NCI-H2171 treated with DMSO at 0.1 percent for 48 hours (cell line): ENCODE data around the gene ST3GAL2.

Source experiments
- DNase-seq: peaks from one replicate; lab custom pipeline; 2025; lab: John Stamatoyannopoulos, UW

The ST3GAL2 gene

DNA sequence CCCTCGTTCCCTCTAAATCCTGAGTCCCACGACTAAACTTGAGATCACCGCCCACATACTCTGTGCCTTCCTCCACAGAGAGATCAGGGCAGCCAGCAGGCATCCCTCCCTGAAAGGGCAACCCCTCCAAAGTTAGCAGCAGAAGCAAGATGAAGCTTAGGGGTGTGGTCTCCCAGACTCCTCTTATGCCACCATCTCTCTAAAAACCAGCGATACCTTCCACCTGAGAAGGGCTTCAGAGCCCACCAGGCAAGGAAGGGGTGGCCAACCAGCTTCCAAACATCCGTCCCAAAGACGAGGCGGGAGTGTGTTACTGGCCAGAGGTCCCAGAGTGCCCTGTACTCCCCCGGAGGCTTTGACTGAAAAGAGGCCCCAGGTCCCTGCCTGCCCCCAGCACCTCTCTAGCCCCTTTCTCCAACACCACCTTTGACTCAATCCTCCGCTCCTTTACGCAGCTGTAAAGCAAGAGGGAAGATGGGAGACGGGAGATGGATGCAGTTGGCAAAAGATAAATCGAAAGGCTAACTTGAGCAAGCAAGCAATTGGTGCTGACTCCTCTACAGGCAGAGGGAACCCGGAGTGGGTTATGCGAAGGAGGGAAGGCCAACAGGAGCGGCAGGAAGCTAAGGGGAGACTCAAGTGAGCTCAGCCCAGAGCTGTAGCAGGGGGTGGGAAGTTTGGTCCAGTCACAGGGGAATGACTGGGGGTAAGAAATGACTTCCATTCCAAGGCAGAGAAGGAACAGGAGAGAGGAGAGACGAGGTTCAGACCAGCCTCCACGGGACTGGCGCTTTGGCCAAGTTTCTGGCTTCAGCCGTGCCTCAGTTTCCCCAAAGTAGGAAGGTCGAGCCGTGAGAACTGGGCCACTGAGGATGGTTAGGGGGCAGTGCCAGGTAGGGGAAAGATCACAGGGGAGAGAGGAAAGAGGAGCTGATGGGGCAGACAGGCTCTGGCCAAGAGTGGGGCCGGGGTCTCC, 1.0 kb downstream of the ST3GAL2 start:
- DNase-seq, result peak; percentile 26

DNA sequence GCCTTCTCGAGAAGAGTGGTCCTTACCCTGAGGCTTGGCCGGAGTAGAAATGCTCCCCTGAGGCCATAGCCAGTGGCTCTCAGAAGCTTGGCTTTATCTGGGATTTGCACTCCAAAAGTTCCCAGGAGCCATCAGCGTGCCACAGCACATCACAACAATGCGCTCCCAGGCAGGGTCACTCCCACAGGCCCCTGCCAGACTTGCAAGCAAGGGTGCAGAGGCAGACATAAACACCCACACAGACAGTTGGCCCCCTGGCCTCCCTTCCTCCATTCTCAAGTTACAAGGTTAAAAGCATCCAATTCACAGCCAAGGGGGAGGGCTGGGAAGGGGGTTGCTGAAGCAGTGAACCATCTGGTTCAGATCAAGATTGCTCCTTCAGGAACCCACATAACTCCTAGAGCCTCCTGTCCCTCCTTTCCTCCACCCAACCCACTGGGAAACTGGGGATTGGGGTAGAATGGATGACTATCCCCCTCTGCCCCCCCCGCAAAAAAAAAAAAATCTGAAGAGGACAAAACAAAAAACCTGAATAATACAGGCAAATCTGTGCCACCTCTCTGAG, 1.8 kb downstream of the ST3GAL2 start:
- DNase-seq, result peak; percentile 98

DNA sequence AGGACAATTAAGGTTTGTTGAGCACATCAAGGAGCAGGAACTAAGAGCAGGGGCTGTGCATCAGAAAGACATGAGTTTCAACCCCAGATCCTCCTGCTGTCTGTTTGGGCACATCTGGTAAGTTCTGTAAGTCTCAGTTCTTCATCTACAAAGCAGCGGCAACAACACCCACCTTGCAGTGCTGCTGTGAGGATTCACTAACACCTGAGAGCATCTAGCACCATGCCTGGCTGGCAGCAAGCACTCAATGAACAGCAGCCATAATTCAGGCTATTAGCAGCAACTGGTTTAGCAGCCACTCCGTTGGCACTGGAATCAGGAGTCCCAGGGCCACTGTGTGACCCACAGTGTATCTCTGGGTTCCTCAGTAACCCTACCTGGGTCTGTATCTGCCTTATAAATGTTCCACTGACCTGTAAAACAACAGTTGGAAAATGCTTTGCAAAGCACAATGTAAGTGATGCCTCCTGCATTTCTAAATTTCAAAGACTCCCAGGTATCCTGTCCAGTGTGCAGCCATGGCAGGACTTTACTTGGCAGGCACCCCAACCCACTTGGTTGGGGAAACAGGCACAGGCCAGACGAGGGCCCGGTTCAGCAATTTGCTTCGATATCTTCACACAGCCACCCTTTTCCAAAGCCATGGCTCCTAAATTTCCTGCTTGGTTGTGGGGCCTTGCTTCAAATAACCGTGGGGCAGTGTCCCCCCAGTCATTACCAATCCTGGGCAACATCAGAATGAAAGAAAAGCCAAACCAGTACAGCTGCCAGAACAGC, 4.2 kb downstream of the ST3GAL2 start:
- no peak for DNase-seq

DNA sequence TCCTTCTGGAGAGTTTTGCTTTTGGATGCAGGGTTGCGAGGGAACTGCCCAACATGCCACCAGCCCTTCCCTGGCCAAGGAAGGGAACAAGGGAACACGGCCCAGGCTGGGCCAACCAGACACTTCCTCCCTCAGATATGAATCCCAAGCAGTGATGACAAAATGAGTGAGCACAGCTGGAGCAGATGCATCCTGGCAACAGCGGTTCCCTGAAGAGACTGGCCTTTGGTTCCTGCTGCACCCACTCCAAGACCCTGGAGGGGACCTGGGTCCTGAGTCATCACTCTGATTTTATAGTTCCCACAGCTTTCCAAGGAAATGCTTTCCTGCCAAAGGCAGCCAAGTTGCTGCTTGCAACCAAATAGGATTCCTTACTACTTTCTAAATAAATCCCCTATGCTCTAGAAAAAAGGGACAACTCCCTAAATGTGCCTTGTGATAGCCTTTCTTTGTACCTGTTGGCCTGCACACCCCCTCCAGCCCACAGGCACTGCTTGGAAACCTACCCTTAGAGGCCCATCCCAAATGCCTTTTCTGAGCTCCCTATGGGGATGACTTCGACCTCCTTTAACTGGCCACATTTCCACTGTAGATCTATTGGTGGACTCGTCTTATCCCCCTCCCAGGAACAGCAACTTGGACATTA, 5.3 kb downstream of the ST3GAL2 start:
- no peak for DNase-seq

DNA sequence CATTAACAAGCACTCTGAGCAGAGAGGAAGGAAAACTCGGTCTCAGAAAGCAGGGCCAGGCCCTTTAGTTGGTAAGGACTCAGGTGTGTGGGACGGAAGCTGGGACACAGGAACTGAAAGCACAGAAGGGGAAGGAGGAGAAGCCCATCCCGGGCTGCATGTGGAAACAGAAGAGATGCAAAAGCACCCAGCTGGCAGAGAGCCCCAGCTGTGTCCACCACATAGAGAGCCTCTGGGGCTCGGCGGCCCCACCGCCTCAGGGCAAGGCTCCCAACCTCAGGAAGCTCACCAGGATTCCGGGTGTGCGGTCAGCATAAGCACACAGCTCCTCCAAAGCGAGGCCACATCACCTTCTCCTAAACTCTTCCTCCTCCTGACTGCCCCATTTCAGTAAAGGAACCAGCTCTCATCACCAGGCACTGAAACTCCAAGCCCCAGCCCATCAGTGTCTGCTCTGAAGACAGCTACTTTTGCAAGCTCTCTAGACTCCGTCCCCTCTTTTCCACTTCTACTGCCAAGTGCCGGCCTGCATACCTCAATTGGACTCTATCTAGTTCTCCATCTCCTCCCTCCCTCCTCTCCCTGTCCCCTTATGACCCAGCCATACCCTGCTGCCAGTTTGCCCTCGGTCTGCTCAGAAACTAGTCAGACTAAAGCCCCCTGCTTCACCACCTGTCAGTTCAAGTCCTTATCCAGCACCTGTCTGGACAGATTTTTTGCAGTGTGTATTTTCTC, 6.0 kb downstream of the ST3GAL2 start:
- DNase-seq, result peak; percentile 37

DNA sequence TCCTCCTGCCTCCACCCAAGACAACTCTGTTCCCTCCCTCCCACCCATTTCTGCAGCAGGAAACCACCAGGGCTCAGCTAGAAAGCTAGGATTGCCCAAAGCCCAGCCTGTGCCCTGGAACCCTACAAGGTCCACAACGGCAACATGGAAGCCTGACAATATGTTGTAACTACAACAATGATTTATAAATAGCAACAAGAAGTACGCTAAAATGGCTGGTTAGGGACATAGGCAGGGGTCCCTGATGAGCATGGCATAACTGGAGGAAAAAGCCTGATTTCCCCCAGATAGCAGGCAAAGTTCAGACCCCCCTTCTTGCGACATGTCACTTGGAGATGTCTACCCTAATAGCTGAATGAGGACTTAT, 6.6 kb downstream of the ST3GAL2 start:
- no peak for DNase-seq

DNA sequence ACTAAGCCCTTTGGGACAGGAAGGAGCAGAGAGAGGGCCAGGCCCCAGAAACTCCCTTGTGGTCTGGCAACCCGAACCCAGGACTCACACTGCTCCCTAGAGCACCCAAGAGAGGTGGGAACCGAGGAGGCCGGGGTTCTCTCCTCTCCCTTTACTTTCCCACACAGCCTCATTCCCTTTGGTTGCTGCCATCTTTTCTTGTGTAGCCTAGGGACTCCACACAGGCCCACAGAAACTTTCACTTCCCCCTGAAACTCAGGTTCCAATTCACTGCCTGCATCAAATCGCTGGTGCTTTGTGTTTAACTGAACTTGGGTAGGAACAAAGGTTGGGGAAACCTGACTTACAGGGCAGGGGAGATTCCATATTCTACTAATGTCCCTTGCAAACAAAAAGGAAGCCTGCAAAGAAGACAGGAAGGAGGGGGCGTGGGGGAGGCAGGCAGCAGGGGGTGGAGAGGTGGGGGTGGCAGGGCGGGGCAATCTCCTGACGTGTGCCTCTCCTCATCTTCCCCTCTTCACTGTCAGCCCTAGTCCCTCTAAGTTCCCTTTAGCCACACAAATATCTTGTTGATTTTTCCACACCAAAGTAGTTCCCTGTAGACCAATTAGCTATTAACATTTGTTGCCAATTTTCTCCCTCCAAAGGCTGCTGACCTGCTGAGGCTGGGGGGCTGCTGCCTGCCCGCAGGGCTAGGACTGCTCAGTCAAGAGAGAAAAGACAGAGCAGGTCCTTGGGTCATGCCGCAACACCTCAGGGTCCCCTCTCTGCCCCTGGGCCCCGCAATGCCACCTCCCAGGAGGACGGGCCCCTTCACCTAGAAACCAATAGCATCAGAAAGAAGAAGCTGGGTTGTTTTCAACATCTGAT, 8.0 kb downstream of the ST3GAL2 start:
- DNase-seq, result no peak

DNA sequence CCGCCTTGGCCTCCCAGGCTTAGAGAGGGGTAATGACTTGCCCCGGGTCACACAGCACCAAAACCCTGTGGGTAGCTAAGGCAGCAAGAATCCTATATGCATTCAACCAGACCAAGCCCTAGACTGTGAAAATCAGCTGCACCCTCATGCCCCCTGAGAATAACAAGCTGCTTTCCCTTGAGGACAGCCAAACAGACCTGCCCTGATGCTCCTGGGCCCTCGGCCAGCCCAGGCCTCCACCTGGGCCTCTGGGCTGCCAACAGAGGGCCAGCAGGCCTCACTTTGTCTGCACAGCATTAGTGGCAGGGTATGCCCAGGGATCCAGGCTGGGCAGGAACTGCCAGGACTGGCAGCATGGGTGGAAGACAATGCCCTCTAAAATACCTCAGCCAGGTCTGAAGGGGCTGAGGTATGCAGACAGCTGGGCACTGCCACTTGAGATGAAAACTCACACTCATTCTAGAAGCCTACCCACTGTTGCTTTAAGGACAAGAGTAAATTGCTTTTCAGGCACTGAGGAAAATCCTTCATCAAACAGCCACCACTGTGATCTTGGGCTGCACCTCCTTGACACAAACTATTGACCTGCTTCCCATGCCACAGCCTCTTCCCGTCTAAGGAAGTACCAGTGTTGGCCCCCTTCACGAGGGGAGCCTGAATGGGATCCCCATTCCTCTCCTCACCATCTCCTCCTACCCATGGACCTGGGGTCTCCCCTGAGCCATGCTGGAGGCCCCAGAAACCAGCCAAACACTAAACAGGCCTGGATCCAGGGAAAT, 8.8 kb downstream of the ST3GAL2 start:
- peak; percentile 45 for DNase-seq

DNA sequence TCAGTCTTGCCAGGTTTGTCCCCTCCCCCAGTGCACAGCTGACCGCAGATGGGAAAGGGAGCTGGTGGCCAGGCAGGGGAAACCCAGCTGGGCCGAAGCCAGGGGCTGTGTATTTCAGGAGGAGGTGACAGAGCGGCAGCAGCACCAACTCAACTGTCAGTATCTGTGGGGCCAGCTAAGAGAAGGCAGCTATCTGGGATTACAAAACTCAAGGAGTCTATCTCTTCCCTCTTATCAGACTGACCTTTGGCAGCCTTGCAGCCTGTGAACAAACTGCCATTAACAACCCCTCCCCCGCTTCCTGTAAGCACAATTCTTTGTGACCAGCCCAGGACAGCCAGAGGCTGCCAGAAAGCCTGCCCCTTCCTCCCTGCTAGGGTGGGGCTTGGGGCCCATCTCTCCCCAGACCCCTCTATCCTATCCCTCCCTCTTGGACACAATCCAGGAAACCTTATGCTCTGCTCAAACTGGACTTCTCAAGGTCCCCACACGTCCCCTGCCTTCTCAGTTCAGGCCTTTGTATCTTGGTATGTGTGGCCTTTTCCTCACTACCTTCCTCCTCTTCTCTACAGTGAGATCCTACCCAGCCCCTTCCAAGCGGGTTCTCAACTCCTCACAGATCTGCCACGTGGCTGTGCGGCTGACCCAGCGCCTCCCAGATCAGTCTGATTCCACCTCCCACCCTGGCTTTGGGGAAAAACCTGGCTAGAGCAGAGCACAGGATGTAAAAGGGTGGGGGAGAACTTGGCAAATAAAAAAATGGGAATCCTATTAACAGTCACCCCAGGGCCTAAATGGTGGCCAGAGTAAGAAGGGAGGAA, 10.5 kb downstream of the ST3GAL2 start:
- no peak for DNase-seq

DNA sequence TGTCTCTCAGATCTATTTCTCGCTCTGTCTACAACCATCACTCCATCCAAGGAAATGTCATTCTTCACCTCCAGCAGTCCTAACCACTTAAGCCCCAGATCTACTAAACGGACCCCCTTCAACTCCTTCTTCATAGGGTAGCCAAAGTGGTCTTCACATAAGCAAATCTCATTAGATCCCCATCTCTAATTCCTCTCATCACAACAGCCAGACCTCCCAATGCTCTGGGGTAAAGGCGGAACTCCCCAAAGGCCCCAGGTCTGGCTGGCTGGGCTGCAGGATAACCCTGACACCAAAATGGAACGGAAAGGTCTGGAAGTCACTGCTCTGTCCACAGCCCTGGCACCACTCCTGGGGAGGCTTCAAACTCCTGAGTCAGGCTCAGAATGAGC, 11.1 kb downstream of the ST3GAL2 start:
- DNase-seq, result no peak

DNA sequence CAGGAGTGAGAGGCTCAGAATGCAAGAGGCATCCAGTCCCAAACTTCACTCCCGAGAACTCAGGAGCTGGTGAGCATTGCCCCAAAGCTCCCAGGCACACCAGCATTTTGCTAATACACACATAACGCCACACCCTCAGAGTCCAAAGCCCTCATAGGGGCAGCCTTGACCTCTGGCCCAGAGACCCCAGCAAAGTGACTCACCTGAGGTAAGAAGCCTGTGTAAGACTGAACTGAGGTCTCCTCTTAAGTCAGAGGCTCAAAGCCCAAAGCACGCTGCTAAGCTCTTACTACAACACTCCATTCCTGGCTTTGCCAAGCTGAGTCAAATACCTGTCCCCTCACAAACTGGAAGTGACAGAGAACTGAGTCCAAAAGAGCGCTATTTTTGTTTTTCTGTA, 16.4 kb downstream of the ST3GAL2 start:
- DNase-seq, result no peak

DNA sequence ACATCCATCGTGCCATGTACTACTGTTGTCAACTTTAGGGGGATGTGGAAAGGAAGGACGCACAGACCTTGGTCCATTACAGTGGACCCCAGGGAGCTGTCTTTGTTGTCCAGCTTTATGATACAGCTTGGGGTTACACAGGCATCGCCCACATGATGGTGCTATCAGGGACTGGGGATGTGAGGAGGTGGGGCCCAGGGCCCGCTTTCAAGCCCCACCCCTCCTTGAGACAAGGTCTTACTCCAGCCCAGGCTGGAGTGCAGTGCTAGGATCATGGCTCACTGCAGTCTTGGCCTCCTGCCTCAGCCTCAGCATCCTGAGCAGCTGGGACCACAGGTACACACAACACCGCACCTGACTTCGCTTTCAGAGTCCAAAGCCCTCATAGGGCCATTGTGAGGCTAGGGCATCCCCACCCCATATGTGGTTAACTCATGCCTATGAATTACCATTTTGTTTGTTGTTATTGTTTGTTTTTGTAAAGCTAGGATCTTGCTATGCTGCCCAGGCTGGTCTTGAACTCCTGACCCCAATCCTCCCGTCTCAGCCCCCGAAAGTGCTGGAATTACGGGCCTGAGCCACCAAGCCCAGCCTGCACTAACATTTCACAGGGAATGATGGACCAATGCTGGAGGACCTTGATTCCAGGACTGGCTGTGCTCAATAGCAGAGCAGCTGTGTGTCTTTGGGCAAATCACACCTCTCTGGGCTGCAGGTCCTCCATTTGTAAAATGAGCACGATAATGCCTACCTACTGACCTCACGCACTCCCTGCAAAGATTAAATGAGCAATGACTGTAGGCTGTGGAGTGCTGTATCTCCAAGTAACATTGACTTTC, 17.2 kb downstream of the ST3GAL2 start:
- DNase-seq, result no peak

DNA sequence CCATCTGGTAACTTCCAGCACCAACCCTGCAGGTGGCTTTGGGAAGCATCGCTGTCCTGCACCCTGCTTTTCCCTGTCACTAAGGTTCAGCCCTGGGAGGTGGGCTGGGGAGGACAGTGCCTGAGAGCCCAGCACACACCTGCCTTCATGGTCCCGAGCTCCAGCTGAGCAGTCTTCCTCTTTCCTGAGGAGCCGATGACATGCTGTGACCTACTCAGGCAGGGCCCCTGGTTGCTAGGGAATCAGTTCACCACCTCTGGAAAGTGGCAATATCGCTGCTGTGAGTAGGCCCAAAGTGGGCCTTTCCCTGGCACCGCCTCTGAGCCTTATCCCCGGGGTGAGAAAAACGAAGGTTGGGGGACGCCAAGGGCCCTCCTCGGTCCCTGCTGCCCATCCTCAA, 17.9 kb downstream of the ST3GAL2 start:
- no peak for DNase-seq

DNA sequence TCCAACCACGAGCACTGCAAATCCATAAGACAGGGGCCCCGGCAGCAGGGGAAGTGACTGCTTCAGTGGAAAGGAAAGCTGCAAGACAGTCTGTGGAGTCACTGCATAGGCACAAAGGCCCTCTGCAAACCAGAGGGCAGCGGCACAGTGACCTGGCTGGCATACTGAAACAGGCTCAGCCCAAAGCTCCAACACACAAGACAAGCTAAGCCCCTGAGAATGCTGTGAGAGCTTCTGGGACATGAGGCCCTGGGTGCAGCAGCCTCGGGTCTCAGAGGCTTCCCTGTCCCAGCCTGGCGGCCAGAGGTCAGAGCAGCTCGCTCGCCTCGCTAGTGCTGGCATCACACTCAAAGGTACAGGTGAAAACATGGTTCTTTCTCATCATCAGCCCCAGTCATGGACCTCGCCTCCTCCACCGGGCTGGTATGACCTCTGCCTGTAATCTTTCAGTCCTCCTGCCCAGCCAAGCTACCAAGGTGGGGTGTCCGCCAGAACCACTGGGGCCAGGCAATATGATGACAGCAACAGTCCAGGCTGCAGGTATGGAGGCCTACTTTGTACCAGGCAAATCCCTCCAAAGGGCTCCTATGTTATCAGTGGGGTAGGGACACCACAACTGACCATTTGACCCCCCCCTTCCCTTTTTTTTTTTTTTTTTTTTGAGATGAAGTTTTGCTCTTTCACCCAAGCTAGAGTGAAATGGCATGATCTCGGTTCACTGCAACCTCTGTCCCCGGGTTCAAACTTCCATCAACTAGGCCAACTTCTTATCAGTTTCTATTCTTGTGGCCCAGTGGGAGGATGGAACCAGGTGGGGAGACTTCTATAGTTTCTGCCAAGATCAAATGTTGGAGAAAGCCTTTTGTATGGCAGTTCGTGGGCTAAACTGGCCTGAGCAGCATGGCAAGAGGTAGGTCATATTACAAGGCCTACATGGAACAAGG, 19.2 kb downstream of the ST3GAL2 start:
- DNase-seq, result no peak

DNA sequence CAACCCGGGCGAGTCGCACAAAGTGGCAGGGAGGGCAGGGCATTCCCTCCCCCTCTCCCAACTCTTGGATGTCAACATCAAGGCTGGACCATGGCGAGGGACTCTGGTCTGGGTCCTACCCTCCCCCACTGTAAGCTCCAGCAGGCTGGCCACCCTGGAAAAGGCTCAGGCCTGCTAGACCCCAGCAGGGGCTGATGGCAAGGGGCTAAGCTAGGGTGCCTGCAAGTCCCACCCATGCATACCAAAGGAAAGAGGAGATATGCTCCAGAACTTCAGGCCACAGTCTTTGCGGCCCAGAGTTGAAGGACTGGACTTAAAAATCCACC, 19.9 kb downstream of the ST3GAL2 start:
- no peak for DNase-seq

DNA sequence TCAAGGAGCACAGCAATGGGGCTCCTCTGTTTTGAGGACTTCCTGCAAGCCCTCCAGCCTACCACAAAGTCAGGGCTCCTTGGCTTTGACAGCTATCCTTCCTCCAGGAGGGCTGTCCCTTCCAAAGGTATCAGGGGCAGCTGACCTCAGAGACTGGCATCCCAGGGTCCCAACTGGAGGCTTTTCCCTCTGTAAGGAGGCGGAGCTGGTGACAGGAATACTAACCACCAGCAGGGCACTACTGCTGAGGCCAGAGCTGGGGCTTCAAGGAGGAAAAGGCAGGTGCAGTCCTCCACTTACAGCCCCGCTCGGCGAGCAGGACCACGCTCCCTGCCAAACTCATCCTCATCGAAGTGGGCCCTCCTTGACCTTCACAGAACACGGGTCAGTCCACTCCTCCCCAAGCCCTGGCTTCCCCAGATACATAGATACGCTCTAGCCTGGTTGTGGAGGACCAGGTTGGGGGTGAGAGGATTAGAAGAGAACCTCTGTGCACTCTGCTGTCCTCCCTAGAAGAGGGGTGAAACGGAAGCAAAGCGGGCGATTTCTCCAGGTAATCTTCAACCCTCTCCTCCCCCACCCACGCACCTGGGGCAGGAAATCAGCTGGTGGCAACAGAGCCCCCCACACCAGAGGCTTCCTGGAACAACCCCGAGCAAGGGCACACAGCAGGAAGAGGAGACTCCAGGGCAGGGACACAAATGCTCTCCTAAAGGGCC, 20.5 kb downstream of the ST3GAL2 start:
- DNase-seq, result no peak
